ENCODE data around the gene CDCA8. TPM values are rescaled to one million over a fixed set of nuclear protein-coding genes. Genes with fewer than 3 reads are reported as not detected.
"Not testable (repeated sequence)": the region's sequence is repeated elsewhere in the genome, so short reads cannot be mapped to it uniquely, and the experiment has no call there.

CDCA8 gene
- total and polyA plus RNA-seq, 5 experiments from 2014 or later = 0.40 to 2.0 (median 1.0) TPM

GRCh38 chr1:37732111-37732780 lies 39.9 kb downstream of the CDCA8 start:
- Mint-ChIP-seq H3K9me3 (peaks cover 0 to 2% (median 0%) of the 10 kb centered on the region in 9 donors), H3K27me3 (peaks cover 25 to 63% (median 46%) of the 10 kb centered on the region in 5 donors), H3K27ac (no peak overlapping the region), H3K36me3 (no peaks in the 10 kb centered on the region), H3K4me1 (peaks cover 0 to 7% (median 2%) of the 10 kb centered on the region in 4 donors), H3K4me3 (no peak overlapping the region)
- DNase-seq (no peak), ATAC-seq (no peak)
- POLR2A ChIA-PET = no interaction called here

GRCh38 chr1:37734629-37735591 lies 42.6 kb downstream of the CDCA8 start:
- peaks cover 0 to 7% (median 2%) of the 10 kb centered on the region in 4 donors for H3K4me1 Mint-ChIP-seq
- peaks cover 0 to 8% (median 0%) of the 10 kb centered on the region in 9 donors for H3K9me3 Mint-ChIP-seq
- POLR2A ChIA-PET = no interaction called here
- peaks cover 25 to 52% (median 40%) of the 10 kb centered on the region in 5 donors for H3K27me3 Mint-ChIP-seq
- peak overlapping the region in 1 of 10 donors; percentile 24 for H3K27ac Mint-ChIP-seq
- ATAC-seq (no peak), DNase-seq (no peak)
- H3K4me3 Mint-ChIP-seq = no peak overlapping the region
- no peaks in the 10 kb centered on the region for H3K36me3 Mint-ChIP-seq

- H3K9me3 Mint-ChIP-seq, H3K4me1 Mint-ChIP-seq, H3K27ac Mint-ChIP-seq, DNase-seq, H3K4me3 Mint-ChIP-seq, POLR2A ChIA-PET, ATAC-seq, H3K36me3 Mint-ChIP-seq: not testable (repeated sequence)
- peaks cover 36 to 54% (median 48%) of the 10 kb centered on the region in 5 donors for H3K27me3 Mint-ChIP-seq
Measured at GRCh38 chr1:37737975-37738374, 45.7 kb downstream of the CDCA8 start.

- POLR2A ChIA-PET = not testable (repeated sequence)
Measured at GRCh38 chr1:37738619-37739018, 46.3 kb downstream of the CDCA8 start.

GRCh38 chr1:37739222-37739621 lies 46.9 kb downstream of the CDCA8 start:
- peaks cover 0 to 7% (median 2%) of the 10 kb centered on the region in 4 donors for H3K4me1 Mint-ChIP-seq
- peaks cover 29 to 47% (median 41%) of the 10 kb centered on the region in 5 donors for H3K27me3 Mint-ChIP-seq
- H3K9me3 Mint-ChIP-seq = peaks cover 0 to 8% (median 0%) of the 10 kb centered on the region in 9 donors
- H3K4me3 Mint-ChIP-seq = no peak overlapping the region
- no peaks in the 10 kb centered on the region for H3K36me3 Mint-ChIP-seq
- POLR2A ChIA-PET = no interaction called here
- H3K27ac Mint-ChIP-seq = no peak overlapping the region
- DNase-seq = no peak
- ATAC-seq = no peak

More at GRCh38 chr1:37738619-37739018, 46.3 kb downstream of the CDCA8 start:
- H3K4me3 Mint-ChIP-seq, DNase-seq, H3K4me1 Mint-ChIP-seq, H3K27ac Mint-ChIP-seq, H3K36me3 Mint-ChIP-seq, ATAC-seq, H3K9me3 Mint-ChIP-seq: not testable (repeated sequence)
- H3K27me3 Mint-ChIP-seq = peaks cover 33 to 48% (median 47%) of the 10 kb centered on the region in 5 donors

- Mint-ChIP-seq H3K27me3 (peaks cover 19 to 39% (median 25%) of the 10 kb centered on the region in 5 donors), H3K4me1 (no peaks in the 10 kb centered on the region), H3K36me3 (peaks cover 0 to 7% (median 0%) of the 10 kb centered on the region in 3 donors), H3K27ac (no peak overlapping the region), H3K4me3 (no peak overlapping the region), H3K9me3 (peaks cover 0 to 10% (median 0%) of the 10 kb centered on the region in 9 donors)
- DNase-seq = no peak
- no peak for ATAC-seq
- POLR2A ChIA-PET = interaction anchor here (0.7 kb wide), 1 partner anchor 1152 kb away, joined by 5 read pairs; no protein-coding TSS in a partner anchor
Measured at GRCh38 chr1:37741130-37741529, 48.8 kb downstream of the CDCA8 start.

- POLR2A ChIA-PET = interaction anchor here (0.7 kb wide), 1 partner anchor 1151 kb away, joined by 5 read pairs; no protein-coding TSS in a partner anchor
- Mint-ChIP-seq H3K36me3 (peaks cover 0 to 8% (median 1%) of the 10 kb centered on the region in 3 donors), H3K27ac (no peak overlapping the region), H3K9me3 (peaks cover 0 to 10% (median 3%) of the 10 kb centered on the region in 9 donors), H3K4me1 (no peaks in the 10 kb centered on the region), H3K4me3 (no peak overlapping the region), H3K27me3 (peaks cover 20 to 39% (median 30%) of the 10 kb centered on the region in 5 donors)
- DNase-seq (no peak), ATAC-seq (no peak)
Measured at GRCh38 chr1:37741662-37742061, 49.3 kb downstream of the CDCA8 start.

- POLR2A ChIA-PET = no interaction called here
- H3K4me3 Mint-ChIP-seq = no peak overlapping the region
- ATAC-seq = no peak
- no peak for DNase-seq
- H3K27ac Mint-ChIP-seq = no peak overlapping the region
- H3K27me3 Mint-ChIP-seq = peaks cover 16 to 53% (median 35%) of the 10 kb centered on the region in 5 donors
- peaks cover 0 to under 1% (median 0%) of the 10 kb centered on the region in 4 donors for H3K4me1 Mint-ChIP-seq
- peaks cover 0 to 12% (median 2%) of the 10 kb centered on the region in 3 donors for H3K36me3 Mint-ChIP-seq
- H3K9me3 Mint-ChIP-seq = peaks cover 0 to 12% (median 5%) of the 10 kb centered on the region in 9 donors
Measured at GRCh38 chr1:37746806-37747205, 54.5 kb downstream of the CDCA8 start.

GRCh38 chr1:37748565-37748964 lies 56.2 kb downstream of the CDCA8 start:
- H3K4me1 Mint-ChIP-seq = peaks cover 5 to 10% (median 6%) of the 10 kb centered on the region in 4 donors
- POLR2A ChIA-PET = no interaction called here
- H3K9me3 Mint-ChIP-seq = peaks cover 0 to 12% (median 5%) of the 10 kb centered on the region in 9 donors
- no peak overlapping the region for H3K4me3 Mint-ChIP-seq
- no peak overlapping the region for H3K27ac Mint-ChIP-seq
- ATAC-seq (no peak), DNase-seq (no peak)
- H3K36me3 Mint-ChIP-seq = peaks cover 2 to 12% (median 2%) of the 10 kb centered on the region in 3 donors
- peaks cover 21 to 62% (median 36%) of the 10 kb centered on the region in 5 donors for H3K27me3 Mint-ChIP-seq

- no peak overlapping the region for H3K27ac Mint-ChIP-seq
- DNase-seq (no peak), ATAC-seq (no peak)
- peak overlapping the region; percentile 55 to 81 (median 72) for H3K4me3 Mint-ChIP-seq
- peaks cover 0 to 3% (median 0%) of the 10 kb centered on the region in 9 donors for H3K9me3 Mint-ChIP-seq
- H3K36me3 Mint-ChIP-seq = peaks cover 0 to 2% (median 2%) of the 10 kb centered on the region in 3 donors
- H3K27me3 Mint-ChIP-seq = peaks cover 21 to 64% (median 42%) of the 10 kb centered on the region in 5 donors
- POLR2A ChIA-PET = no interaction called here
- peaks cover 5 to 14% (median 7%) of the 10 kb centered on the region in 4 donors for H3K4me1 Mint-ChIP-seq
Measured at GRCh38 chr1:37752213-37752582, 59.9 kb downstream of the CDCA8 start.

- peaks cover 0 to 2% (median 2%) of the 10 kb centered on the region in 3 donors for H3K36me3 Mint-ChIP-seq
- H3K27me3 Mint-ChIP-seq = peaks cover 21 to 60% (median 42%) of the 10 kb centered on the region in 5 donors
- ATAC-seq (peak in 1 of 2 donors; percentile 45), DNase-seq (no peak)
- H3K27ac Mint-ChIP-seq = no peak overlapping the region
- H3K4me1 Mint-ChIP-seq = peaks cover 5 to 14% (median 7%) of the 10 kb centered on the region in 4 donors
- peaks cover 0 to 3% (median 0%) of the 10 kb centered on the region in 9 donors for H3K9me3 Mint-ChIP-seq
- POLR2A ChIA-PET = no interaction called here
- H3K4me3 Mint-ChIP-seq = peak overlapping the region; percentile 55 to 81 (median 72)
Measured at GRCh38 chr1:37752583-37753471, 60.5 kb downstream of the CDCA8 start.
